GM23338 (cell line): ENCODE data around the gene NIM1K.

Experiments used
- CREB1 ChIP-seq: fragments of 250-450 bp; sonication (Bioruptor Pico); IDR thresholded peaks from 2 replicates; pipeline ENCODE4 v1.5.0; 2020; ENCODE audit warnings: low read depth, mild to moderate bottlenecking, moderate library complexity
- EZH2 ChIP-seq: fragments of 200-600 bp; sonication (generic); IDR thresholded peaks from one replicate; pipeline ENCODE4 v1.8.0; 2017; ENCODE audit warnings: antibody characterized with exemption, mild to moderate bottlenecking, low read depth; ENCODE audit not compliant: unreplicated experiment
- EZH2phosphoT487 ChIP-seq: fragments of 200-600 bp; sonication (generic); IDR thresholded peaks from one replicate; pipeline ENCODE4 v1.8.1; 2018; ENCODE audit warnings: antibody characterized with exemption; ENCODE audit not compliant: unreplicated experiment
- JUNB ChIP-seq: IDR thresholded peaks from one replicate; pipeline ENCODE4 v1.6.1; 2016; ENCODE audit warnings: antibody characterized with exemption; ENCODE audit not compliant: unreplicated experiment
- NANOG ChIP-seq: IDR thresholded peaks from 2 replicates; pipeline ENCODE4 v1.6.1; 2016; ENCODE audit warnings: antibody characterized with exemption, borderline replicate concordance
- POLR2AphosphoS5 ChIP-seq: IDR thresholded peaks from 2 replicates; pipeline ENCODE4 v1.6.1; 2016; ENCODE audit warnings: antibody characterized with exemption, low read depth
- STAT1 ChIP-seq: IDR thresholded peaks from one replicate; pipeline ENCODE4 v1.6.1; 2016; ENCODE audit warnings: antibody characterized with exemption; ENCODE audit not compliant: unreplicated experiment
- ZNF114 ChIP-seq: fragments of 250-450 bp; sonication (Bioruptor Pico); IDR thresholded peaks from 2 replicates; pipeline ENCODE4 v1.5.0; 2020; ENCODE audit warnings: mild to moderate bottlenecking, moderate library complexity
- ZNF331 ChIP-seq: fragments of 250-450 bp; sonication (Bioruptor Pico); IDR thresholded peaks from 2 replicates; pipeline ENCODE4 v1.5.0; 2020; ENCODE audit warnings: low read depth, mild to moderate bottlenecking, moderate library complexity
- TF ChIP-seq, protein P1 (sequence below), 2 experiments: fragments of 200-600 bp in 1 of 2; sonication (generic) in 1 of 2; conservative IDR thresholded peaks; 2 replicates each; pipeline versions ENCODE4 v1.5.1 to v1.6.1; 2016 to 2017; ENCODE audit warnings: antibody characterized with exemption in 2 of 2, low read depth in 2 of 2, mild to moderate bottlenecking in 2 of 2, moderate library complexity in 1 of 2
- TF ChIP-seq, protein P2 (sequence below): IDR thresholded peaks from one replicate; pipeline ENCODE4 v1.6.1; 2018; ENCODE audit warnings: antibody characterized with exemption; ENCODE audit not compliant: unreplicated experiment
- TF ChIP-seq, protein P3 (sequence below): IDR thresholded peaks from 2 replicates; pipeline ENCODE4 v1.6.1; 2016; ENCODE audit warnings: antibody characterized with exemption
- TF ChIP-seq, protein P4 (sequence below): fragments of 250-450 bp; sonication (Bioruptor Pico); IDR thresholded peaks from 2 replicates; pipeline ENCODE4 v1.5.0; 2020; ENCODE audit warnings: mild to moderate bottlenecking, moderate library complexity

DNA sequence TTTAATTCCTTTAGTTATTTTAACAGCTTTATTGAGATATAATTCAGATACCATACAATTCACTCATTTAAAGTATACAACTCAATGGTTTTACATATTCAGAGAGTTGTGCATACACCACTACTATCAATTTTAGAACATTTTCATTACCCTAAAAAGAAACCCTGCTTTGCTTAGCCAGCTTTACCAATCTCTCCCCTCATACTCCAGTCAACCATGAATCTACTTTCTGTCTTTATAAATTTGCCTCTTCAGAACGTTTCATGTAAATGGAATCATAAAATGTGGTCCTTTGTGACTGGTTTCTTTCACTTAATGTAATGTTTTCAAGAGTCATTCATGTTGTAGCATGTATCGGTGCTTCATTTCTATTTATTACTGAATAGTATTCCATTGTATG, 24.9 kb downstream of the NIM1K start:
- TF ChIP-seq JUNB (no peak), POLR2AphosphoS5 (no peak), EZH2 (no peak), EZH2phosphoT487 (no peak), ZNF331 (CRISPR knock-in tag) (no peak), STAT1 (no peak), CREB1 (CRISPR knock-in tag) (no peak), ZNF114 (no peak), NANOG (no peak)
- TF ChIP-seq, protein P1, sequence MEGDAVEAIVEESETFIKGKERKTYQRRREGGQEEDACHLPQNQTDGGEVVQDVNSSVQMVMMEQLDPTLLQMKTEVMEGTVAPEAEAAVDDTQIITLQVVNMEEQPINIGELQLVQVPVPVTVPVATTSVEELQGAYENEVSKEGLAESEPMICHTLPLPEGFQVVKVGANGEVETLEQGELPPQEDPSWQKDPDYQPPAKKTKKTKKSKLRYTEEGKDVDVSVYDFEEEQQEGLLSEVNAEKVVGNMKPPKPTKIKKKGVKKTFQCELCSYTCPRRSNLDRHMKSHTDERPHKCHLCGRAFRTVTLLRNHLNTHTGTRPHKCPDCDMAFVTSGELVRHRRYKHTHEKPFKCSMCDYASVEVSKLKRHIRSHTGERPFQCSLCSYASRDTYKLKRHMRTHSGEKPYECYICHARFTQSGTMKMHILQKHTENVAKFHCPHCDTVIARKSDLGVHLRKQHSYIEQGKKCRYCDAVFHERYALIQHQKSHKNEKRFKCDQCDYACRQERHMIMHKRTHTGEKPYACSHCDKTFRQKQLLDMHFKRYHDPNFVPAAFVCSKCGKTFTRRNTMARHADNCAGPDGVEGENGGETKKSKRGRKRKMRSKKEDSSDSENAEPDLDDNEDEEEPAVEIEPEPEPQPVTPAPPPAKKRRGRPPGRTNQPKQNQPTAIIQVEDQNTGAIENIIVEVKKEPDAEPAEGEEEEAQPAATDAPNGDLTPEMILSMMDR (conservative IDR thresholded peaks at IDR 0.05; ENCODE audit: low read depth in 2 of 2), result no peak
- TF ChIP-seq, protein P2, sequence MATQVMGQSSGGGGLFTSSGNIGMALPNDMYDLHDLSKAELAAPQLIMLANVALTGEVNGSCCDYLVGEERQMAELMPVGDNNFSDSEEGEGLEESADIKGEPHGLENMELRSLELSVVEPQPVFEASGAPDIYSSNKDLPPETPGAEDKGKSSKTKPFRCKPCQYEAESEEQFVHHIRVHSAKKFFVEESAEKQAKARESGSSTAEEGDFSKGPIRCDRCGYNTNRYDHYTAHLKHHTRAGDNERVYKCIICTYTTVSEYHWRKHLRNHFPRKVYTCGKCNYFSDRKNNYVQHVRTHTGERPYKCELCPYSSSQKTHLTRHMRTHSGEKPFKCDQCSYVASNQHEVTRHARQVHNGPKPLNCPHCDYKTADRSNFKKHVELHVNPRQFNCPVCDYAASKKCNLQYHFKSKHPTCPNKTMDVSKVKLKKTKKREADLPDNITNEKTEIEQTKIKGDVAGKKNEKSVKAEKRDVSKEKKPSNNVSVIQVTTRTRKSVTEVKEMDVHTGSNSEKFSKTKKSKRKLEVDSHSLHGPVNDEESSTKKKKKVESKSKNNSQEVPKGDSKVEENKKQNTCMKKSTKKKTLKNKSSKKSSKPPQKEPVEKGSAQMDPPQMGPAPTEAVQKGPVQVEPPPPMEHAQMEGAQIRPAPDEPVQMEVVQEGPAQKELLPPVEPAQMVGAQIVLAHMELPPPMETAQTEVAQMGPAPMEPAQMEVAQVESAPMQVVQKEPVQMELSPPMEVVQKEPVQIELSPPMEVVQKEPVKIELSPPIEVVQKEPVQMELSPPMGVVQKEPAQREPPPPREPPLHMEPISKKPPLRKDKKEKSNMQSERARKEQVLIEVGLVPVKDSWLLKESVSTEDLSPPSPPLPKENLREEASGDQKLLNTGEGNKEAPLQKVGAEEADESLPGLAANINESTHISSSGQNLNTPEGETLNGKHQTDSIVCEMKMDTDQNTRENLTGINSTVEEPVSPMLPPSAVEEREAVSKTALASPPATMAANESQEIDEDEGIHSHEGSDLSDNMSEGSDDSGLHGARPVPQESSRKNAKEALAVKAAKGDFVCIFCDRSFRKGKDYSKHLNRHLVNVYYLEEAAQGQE, result no peak
- TF ChIP-seq, protein P3, sequence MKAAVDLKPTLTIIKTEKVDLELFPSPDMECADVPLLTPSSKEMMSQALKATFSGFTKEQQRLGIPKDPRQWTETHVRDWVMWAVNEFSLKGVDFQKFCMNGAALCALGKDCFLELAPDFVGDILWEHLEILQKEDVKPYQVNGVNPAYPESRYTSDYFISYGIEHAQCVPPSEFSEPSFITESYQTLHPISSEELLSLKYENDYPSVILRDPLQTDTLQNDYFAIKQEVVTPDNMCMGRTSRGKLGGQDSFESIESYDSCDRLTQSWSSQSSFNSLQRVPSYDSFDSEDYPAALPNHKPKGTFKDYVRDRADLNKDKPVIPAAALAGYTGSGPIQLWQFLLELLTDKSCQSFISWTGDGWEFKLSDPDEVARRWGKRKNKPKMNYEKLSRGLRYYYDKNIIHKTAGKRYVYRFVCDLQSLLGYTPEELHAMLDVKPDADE, result no peak
- TF ChIP-seq, protein P4, sequence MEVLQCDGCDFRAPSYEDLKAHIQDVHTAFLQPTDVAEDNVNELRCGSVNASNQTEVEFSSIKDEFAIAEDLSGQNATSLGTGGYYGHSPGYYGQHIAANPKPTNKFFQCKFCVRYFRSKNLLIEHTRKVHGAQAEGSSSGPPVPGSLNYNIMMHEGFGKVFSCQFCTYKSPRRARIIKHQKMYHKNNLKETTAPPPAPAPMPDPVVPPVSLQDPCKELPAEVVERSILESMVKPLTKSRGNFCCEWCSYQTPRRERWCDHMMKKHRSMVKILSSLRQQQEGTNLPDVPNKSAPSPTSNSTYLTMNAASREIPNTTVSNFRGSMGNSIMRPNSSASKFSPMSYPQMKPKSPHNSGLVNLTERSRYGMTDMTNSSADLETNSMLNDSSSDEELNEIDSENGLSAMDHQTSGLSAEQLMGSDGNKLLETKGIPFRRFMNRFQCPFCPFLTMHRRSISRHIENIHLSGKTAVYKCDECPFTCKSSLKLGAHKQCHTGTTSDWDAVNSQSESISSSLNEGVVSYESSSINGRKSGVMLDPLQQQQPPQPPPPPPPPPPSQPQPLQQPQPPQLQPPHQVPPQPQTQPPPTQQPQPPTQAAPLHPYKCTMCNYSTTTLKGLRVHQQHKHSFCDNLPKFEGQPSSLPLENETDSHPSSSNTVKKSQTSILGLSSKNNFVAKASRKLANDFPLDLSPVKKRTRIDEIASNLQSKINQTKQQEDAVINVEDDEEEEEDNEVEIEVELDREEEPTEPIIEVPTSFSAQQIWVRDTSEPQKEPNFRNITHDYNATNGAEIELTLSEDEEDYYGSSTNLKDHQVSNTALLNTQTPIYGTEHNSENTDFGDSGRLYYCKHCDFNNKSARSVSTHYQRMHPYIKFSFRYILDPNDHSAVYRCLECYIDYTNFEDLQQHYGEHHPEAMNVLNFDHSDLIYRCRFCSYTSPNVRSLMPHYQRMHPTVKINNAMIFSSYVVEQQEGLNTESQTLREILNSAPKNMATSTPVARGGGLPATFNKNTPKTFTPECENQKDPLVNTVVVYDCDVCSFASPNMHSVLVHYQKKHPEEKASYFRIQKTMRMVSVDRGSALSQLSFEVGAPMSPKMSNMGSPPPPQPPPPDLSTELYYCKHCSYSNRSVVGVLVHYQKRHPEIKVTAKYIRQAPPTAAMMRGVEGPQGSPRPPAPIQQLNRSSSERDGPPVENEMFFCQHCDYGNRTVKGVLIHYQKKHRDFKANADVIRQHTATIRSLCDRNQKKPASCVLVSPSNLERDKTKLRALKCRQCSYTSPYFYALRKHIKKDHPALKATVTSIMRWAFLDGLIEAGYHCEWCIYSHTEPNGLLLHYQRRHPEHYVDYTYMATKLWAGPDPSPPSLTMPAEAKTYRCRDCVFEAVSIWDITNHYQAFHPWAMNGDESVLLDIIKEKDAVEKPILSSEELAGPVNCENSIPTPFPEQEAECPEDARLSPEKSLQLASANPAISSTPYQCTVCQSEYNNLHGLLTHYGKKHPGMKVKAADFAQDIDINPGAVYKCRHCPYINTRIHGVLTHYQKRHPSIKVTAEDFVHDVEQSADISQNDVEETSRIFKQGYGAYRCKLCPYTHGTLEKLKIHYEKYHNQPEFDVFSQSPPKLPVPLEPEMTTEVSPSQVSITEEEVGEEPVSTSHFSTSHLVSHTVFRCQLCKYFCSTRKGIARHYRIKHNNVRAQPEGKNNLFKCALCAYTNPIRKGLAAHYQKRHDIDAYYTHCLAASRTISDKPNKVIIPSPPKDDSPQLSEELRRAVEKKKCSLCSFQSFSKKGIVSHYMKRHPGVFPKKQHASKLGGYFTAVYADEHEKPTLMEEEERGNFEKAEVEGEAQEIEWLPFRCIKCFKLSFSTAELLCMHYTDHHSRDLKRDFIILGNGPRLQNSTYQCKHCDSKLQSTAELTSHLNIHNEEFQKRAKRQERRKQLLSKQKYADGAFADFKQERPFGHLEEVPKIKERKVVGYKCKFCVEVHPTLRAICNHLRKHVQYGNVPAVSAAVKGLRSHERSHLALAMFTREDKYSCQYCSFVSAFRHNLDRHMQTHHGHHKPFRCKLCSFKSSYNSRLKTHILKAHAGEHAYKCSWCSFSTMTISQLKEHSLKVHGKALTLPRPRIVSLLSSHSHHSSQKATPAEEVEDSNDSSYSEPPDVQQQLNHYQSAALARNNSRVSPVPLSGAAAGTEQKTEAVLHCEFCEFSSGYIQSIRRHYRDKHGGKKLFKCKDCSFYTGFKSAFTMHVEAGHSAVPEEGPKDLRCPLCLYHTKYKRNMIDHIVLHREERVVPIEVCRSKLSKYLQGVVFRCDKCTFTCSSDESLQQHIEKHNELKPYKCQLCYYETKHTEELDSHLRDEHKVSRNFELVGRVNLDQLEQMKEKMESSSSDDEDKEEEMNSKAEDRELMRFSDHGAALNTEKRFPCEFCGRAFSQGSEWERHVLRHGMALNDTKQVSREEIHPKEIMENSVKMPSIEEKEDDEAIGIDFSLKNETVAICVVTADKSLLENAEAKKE (CRISPR knock-in tag), result no peak
